SKM-1 treated with dmso at 0.1 percent for 144 hours (cell line): ENCODE results near the gene C10orf143.

Experiments used
- DNase-seq: peaks from one replicate; lab custom pipeline; 2025; ENCODE audit not compliant: unreplicated experiment; lab: John Stamatoyannopoulos, UW

Gene C10orf143

DNA sequence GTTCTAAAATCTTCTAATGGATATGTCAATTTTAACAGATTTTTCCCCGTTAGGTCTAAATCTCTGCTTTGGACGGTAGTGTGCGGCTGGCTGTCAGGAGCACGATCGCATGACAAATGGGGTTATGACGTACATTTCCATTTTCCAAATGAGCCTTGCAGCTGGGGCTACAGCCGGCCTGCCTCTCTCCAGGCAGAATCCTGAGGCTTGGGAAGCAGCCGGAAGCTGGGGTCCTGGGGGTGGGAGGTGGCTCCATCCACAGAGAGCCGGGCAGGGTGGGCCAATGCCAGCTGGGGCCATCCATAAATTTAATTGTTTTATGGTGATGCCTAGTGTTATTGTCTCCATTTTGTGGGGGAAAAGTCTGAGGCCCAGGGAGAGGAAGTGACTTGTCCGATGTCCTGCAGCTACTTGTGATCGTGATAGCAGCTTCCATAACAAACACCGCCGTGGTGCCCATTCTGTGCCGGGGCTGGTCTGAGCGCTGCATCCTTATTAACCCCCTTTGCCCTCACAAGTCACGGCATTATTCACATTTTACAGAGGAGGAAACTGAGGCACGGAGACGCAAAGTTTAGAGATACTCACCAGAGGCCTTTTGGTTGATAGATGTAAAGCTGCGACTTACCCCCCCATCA, 93.5 kb downstream of the C10orf143 start:
- DNase-seq, result no peak

DNA sequence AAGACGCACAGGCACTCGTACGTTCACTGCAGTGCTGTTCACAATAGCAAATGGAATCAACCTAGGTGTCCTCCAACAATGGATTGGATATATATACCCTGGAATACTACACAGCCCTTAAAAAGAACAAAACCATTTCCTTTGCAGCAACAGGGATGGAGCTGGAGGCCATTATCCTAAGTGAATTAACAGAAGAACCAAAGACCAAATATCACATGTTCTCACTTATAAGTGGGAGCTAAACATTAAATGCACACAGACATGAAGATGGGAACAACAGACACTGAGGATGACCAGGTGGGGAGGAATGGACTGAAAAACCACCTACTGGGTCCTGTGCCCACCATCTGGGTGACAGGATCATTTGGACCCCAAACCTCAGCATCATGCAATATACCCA, 94.5 kb downstream of the C10orf143 start:
- DNase-seq, result no peak

DNA sequence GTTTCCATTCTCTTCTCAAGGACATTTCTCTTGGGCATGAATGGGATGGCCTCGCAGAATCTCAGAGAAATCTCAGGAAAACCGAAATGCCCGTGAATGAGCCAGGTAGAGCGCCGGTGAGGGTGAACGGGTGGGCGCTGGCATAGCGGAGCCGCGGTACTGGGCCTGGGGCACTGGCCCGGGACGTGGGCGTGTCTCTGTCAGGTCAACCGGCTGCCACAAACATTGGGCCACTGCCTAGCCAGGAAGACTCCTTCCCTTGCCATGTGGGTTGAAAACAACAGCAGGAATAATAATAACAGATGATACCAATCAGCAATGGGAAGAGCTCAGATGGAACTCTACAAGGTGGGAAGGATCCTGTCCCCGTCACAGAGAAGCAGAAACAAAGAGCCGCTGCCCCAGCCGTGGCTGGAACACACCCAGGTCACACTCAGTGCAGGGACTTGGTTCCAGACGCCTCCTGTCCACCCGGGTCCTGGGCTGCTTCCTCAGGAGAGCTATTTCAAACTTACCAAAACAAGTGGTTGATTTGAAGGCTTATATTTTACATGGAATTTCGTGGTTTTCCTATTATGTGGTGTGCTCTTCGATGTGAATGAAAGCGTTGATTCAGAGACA, 95.4 kb downstream of the C10orf143 start:
- DNase-seq, result no peak

DNA sequence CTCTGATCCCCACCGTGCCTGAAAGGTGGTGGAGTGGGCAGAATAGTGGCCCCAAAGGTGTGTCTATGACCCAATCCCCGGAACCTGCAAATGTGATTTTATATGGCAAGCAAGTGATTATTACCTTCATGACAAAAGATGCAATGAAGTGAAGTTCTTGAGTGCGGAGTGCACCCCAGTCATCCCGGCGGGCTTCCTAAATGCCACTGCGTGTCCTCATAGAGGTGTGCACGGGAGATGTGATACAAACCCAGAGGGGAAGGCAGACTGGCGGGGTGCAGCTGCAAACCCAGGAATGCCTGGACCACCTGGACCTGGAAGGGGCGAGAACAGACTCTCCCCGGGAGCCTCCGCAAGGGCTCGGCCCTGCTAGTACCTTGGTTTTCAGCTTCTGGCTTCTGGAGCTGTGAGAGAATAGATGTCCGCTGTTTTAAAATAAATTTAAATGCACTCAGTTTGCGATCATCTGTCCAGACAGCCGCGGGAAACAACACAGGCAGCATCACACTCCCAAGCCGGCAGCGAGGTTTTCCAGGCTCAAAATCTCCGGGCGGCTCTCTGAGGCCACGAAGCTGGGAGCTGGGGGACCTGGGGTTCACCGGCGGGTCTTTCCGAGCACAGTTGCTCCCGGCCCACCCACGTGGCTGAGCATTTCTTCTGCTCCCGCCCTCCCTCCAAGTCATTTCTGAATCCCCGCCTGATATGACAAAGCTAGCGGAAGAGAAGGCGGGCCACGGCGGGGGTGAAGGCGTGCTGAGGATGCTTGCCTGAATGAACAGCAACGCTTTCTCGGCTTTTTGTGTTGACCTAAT, 96.2 kb downstream of the C10orf143 start:
- DNase-seq, result no peak
